HG03469 (cell line): ENCODE data around the gene DNAH8.

Experiments used
- ATAC-seq: cut with Tn5 transposase; IDR thresholded peaks from one replicate; pipeline ENCODE4 v1.9.1; 2021; ENCODE audit warnings: mild to moderate bottlenecking, moderate library complexity, moderate number of reproducible peaks; ENCODE audit not compliant: unreplicated experiment

Gene DNAH8

GRCh38 chr6:38749473-38749872, 34.4 kb downstream of the DNAH8 start:
- no peak for ATAC-seq

- no peak for ATAC-seq
Measured at GRCh38 chr6:38750968-38751615, 36.0 kb downstream of the DNAH8 start.

GRCh38 chr6:38753707-38754106, 38.6 kb downstream of the DNAH8 start:
- no peak for ATAC-seq

GRCh38 chr6:38755207-38755606, 40.1 kb downstream of the DNAH8 start:
- ATAC-seq = no peak

DNA sequence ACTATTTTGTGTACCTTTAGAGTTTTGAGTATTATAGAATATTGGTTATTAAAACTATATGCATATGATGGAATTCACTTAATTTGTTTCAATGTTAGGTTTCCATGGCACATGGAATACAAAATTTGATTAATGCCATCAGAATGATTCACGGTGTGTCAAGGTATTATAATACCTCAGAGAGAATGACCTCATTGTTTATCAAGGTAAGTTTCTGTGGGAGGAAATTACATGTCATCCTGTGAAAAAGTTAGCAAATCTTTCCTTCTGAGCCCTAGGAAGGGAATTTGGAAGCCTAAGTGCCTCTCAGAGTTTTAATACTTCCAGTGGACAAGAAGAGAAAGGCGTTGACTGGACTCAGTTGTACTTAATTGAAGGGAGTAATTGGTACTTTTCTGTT, 40.8 kb downstream of the DNAH8 start:
- no peak for ATAC-seq

DNA sequence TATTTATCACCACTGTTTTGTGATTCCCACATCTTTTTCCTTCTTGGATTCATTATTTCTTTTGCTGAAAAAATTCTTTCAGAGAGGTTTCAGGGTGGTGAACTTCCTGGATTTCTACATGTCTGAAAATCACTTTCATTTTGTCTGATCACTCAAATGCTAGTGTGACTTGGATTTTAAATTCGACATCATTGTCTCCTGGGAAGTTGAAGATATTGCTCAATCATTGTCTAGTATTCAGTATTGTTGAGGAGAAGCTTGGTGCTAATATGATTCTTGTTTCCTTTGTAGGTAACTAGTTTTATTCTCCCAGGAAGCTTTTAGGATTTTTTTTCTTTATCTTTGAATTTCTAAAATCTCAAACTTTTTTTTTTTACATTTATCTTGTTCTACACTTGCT, 45.0 kb downstream of the DNAH8 start:
- no peak for ATAC-seq

GRCh38 chr6:38762848-38763247, 47.7 kb downstream of the DNAH8 start:
- ATAC-seq = no peak

- ATAC-seq = no peak
Measured at GRCh38 chr6:38767560-38767959, 52.4 kb downstream of the DNAH8 start.

DNA sequence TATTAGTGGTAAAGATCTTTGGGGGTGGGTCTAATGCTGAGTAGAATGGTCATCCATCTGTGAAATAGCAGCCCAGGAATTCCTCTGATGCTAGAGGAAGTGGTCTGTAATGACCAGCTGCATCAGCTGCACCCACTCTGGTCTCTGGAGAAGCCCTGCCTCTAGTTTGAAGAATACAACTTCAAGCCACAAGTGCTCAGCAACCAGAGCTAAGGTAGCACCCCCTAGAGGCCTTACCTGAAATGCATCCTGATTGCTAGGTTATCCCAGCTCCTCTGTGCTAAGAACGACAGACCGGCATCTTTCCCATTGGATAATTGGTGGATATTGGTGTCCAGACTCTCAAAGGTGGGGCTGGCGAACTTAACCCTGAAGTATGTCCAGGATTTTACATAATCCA, 58.2 kb downstream of the DNAH8 start:
- ATAC-seq = no peak

- no peak for ATAC-seq
Measured at GRCh38 chr6:38774929-38775707, 60.0 kb downstream of the DNAH8 start.

DNA sequence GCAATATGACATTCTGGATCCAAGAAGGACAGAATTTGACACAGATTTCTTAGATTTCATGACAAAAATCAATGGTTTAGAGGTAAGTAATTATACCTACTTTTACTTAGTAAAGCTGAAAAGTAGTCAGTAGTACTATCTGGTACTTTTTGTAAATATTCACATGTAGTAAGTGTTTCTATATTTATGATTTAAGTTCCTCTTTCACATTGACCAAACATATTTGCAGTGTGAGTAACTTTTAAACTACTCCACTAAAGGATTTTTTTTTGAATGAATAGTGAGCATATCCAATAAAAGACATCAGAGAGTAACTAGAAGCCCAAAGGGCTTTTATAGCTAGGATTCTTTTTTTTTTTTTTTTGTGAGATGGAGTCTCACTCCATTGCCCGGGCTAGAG, 60.8 kb downstream of the DNAH8 start:
- ATAC-seq = no peak

DNA sequence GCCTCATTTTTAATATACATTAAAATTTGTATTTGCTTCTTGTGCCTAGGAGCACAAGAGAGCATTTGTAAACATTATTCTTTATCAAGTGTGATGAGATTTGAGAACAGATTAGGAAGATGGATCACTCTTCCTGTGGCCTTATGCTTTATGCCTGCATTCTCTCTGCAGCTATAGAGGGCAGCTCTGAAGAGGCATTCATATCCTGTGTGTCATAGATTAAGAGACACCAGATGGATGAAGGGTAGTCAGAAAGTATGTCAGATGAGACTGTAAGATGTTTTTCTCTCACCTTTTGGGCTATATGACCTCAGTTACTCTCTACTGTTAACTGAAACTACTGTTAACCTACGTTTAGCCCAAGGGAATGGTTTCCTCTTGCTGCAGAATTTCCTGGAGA, 61.4 kb downstream of the DNAH8 start:
- no peak for ATAC-seq

- no peak for ATAC-seq
Measured at GRCh38 chr6:38779310-38780062, 64.4 kb downstream of the DNAH8 start.

- no peak for ATAC-seq
Measured at GRCh38 chr6:38782616-38783015, 67.5 kb downstream of the DNAH8 start.

DNA sequence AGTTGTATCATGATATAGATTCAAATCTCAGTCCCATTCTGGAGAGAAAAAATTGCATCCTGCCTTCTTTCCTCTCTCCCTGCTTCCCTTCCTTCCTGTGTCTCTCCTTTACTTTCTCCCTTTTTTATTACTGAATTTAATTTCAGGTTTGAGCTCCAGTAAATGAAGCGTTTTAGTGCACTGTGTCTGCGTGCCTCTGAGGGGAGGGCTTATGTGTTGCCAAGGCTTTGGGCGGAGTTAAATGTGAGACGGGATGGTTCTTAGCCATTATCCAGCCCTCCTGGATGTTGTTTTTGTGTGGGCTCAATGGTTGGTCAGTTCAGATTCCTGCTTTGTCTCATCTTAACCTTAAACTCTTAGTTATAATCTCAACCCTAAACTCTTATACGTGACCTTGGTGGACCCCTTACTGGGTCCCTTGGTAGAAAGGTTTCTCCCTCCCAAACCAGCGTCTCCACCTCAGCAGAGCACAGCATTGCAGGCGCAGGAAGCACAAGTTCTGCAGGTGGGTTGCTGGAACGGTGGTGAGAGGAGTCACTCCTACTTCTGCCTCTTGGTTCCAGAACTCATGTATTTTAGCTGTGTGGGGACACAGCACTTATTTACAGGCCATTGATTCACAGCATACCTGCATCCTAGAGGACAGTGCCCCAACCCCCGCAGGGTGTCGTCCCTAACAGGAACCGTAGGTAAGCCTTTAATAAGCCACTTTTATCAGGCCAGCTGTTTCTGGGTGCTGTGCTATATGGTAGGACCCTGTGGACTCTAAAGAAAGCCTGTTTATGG, 68.5 kb downstream of the DNAH8 start:
- ATAC-seq = no peak

- ATAC-seq = no peak
Measured at GRCh38 chr6:38784506-38785235, 69.6 kb downstream of the DNAH8 start.

DNA sequence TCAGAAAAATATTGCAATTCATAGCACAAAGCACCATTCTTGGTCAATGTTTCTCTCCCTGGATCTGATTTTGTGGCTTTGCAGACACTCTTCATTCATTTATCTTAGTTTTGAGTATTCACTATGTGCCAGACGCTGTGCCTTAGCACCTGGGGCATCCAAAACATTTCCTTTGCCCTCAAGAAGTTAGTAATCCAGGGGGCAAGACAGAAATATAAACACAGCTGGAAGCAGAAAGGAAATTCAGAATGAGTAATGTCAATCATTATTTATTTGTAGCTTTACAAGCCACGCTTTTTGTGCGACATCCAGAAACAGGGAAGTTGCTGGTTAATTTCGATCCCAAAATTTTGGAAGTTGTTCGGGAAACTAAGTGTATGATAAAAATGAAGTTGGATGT, 71.4 kb downstream of the DNAH8 start:
- no peak for ATAC-seq

GRCh38 chr6:38789256-38789655, 74.1 kb downstream of the DNAH8 start:
- no peak for ATAC-seq

DNA sequence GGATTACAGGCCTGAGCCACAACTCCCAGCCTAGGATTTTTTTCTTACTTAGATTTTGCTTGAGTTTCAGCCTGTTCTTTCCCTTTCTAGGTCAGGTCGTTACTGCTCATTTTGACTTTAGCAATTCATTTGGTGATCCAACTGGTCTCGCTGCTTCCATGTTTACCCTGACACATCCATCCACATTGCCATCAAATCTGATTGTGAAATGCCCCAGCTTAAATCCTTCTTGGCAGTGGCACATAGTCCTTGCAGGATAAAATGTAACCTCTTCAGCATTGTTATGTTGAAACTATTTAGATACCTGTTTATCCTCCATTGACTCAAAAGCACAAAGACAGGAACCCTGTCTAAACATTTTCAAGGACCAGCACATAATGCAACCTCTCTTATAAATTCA, 77.2 kb downstream of the DNAH8 start:
- no peak for ATAC-seq

DNA sequence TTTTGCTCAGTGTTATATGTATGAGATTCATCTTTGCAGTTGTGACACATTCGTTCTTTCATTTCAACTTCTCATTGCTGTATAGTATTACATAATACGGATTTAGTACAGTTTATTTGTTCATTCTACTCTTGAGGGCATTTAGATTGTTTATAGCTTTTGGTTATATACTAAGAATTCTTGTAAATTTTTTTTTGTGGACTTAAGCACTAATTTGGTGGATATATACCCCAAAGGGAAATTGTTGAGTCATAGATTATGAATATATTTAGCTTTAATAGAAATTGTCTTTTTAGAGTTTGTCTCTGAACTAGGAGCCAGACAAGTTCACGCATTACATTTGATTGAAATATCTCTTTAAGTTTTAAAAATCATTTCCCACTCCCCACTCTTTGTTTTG, 79.6 kb downstream of the DNAH8 start:
- ATAC-seq = no peak
